A673 (cell line): ENCODE results near the gene NR0B1.

ENCODE experiments used
- EZH2 ChIP-seq: fragments of 200-600 bp; sonication (generic); IDR thresholded peaks from 2 replicates; pipeline ENCODE4 v1.6.1; 2017; ENCODE audit warnings: borderline replicate concordance, low read depth, mild to moderate bottlenecking, mixed read lengths, antibody characterized with exemption, low read length; ENCODE audit not compliant: poor library complexity, severe bottlenecking
- TF ChIP-seq, protein P1 (sequence below): fragments of 300-800, 200-600 bp; sonication (generic); conservative IDR thresholded peaks from 2 replicates; pipeline ENCODE4 v1.5.1; 2017; ENCODE audit warnings: low read depth, mild to moderate bottlenecking, antibody characterized with exemption, low read length, moderate library complexity, mixed read lengths

DNA sequence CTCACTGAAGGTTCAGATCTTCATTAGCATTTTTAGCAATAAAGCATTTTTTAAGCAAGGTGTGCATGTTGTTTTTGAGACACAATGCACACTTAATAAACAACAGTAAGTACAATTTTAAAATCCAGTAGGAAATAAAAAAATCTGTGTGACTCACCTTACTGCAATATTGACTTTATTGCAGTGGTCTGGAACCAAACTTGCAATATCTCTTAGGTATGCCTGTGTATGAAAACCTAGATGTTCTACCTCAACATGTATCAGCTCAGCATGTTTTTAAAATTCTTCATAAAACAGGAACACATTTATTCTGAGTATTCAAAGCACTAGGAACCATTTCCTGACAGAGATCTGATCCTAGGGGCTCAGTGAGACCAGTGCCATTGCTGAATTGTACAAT is 26.7 kb downstream of the NR0B1 start:
- no peak for TF ChIP-seq EZH2
- TF ChIP-seq, protein P1, sequence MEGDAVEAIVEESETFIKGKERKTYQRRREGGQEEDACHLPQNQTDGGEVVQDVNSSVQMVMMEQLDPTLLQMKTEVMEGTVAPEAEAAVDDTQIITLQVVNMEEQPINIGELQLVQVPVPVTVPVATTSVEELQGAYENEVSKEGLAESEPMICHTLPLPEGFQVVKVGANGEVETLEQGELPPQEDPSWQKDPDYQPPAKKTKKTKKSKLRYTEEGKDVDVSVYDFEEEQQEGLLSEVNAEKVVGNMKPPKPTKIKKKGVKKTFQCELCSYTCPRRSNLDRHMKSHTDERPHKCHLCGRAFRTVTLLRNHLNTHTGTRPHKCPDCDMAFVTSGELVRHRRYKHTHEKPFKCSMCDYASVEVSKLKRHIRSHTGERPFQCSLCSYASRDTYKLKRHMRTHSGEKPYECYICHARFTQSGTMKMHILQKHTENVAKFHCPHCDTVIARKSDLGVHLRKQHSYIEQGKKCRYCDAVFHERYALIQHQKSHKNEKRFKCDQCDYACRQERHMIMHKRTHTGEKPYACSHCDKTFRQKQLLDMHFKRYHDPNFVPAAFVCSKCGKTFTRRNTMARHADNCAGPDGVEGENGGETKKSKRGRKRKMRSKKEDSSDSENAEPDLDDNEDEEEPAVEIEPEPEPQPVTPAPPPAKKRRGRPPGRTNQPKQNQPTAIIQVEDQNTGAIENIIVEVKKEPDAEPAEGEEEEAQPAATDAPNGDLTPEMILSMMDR = no peak
